ENCODE measurements around the gene ZNF277.

DNA sequence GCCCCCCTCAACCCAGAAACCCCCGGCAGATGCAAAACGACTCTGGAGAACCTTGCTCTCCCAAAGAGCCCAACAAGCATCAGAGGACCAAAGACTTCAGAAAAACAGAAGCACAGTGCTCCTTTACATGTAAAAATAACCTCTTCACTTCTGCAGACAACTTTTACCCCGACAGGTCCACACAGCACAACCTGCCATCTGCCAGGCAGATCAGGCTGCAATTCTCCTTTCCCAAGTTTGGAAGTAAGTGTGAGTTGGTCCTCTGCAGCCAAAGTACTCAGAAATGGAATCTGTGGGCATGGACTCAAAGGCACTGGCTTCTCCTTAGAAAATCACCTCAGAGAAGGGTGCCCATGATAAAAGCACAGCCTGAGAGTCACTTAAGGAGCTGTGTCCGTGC lies 26.3 kb upstream of the ZNF277 start:
- TF ChIP-seq EZH2 (IDR thresholded peaks at IDR 0.05; ENCODE audit: low read length) (no peak), CTCF (optimal IDR thresholded peaks at IDR 0.05 in 1 of 3, IDR thresholded peaks at IDR 0.05 in 1 of 3, conservative IDR thresholded peaks at IDR 0.05 in 1 of 3; ENCODE audit: extremely low read depth in 1 of 3, insufficient read depth in 2 of 3, low read length in 3 of 3) (no peak)
